ENCODE results near the gene MED26.
A peak's percentile ranks its signal among the peaks of the same experiment; 100 is the strongest.

MED26 gene

GRCh38 chr19:16585094-16585801 is 42.8 kb downstream of the MED26 start:
- TF ChIP-seq GATA3 (IDR thresholded peaks at IDR 0.05; ENCODE audit: low read depth, low read length) (no peak), GATA2 (IDR thresholded peaks at IDR 0.05; ENCODE audit: low read depth, low read length) (no peak)

- TF ChIP-seq GATA3 (IDR thresholded peaks at IDR 0.05; ENCODE audit: low read depth, low read length): no peak
- TF ChIP-seq GATA2 (IDR thresholded peaks at IDR 0.05; ENCODE audit: low read depth, low read length): no peak
Measured at GRCh38 chr19:16584248-16585093, 43.5 kb downstream of the MED26 start.

- TF ChIP-seq GATA3 (IDR thresholded peaks at IDR 0.05; ENCODE audit: low read depth, low read length) (no peak), GATA2 (IDR thresholded peaks at IDR 0.05; ENCODE audit: low read depth, low read length) (peak; percentile 71; the same call in 1 of the 2 replicates)
Measured at GRCh38 chr19:16582486-16583261, 45.3 kb downstream of the MED26 start.

DNA sequence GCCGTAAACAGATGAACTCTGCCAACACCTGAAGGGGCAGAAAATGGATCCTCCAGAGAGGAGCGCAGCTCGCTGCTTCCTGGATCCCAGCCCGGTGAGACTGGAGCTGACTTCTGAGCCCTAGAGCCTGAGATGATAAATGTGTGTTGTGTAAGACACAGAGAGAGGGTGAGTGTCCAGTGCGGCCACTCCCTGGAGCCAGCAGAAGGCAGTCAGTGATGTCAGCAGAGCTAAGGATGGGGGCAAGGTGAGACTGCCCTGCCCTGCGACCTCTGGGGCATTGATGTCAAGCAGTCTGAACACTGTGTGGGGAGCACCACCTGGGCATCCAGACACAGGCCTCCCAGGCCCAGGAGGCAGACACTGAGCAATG is 46.0 kb downstream of the MED26 start:
- TF ChIP-seq GATA3 (IDR thresholded peaks at IDR 0.05; ENCODE audit: low read depth, low read length) (no peak), GATA2 (IDR thresholded peaks at IDR 0.05; ENCODE audit: low read depth, low read length) (no peak)

DNA sequence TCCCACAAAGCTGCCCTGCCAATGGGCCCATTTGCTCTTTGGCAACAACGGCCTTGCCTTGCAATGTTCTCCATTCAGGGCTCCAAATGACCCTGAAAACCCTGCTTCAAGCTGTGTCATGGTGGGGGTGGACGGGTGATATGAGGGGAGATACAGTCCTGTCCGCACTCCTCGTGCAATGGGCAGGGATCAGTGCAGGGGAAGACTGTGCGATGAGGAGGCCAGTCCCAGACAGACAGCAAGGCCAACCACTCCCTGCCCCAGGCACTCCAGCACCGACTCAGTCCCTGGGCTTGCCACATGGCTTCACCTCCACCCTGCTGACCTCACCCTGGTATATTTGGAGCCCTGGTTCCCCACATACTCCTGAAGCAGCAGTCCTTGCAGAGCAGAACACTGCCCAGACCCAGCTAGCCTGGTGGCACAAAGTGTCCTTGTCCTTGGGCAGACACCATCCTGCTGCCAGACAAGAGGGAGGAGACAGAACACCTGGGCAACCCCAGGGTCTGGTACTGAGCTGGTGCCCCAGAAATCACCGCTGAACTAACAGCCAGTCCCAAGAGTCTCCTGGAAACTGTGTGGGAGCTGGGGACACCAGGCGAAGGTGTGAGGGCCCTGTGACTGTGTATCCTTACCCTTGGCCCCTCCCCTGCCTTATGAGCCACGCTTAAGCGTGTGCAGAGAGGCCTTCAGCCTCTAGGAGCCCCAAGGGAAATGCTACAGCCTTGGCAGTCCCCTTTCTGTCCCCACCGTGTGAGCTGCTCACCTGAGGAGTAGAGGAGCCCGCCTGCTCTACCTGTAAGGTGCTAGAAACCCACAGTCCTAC is 46.6 kb downstream of the MED26 start:
- TF ChIP-seq GATA2 (IDR thresholded peaks at IDR 0.05; ENCODE audit: low read depth, low read length) (no peak), GATA3 (IDR thresholded peaks at IDR 0.05; ENCODE audit: low read depth, low read length) (no peak)

DNA sequence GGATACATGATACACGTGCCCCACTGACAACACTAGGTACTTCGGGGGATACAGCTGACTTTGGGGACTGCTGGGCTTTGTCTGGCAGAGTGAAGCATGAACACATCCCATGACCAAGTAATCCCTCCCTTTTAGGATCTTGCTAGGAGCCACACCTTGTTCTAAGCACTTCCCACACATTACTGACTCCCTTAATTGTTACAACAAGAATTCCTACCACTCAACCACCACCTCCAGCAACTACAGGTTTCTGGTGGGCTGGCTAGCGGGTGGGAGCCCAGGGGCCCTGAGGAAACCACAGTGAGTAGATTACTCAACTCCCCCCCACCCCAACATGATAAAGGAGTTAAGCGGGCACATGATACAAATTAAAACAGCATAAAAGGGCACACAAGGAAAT is 48.6 kb downstream of the MED26 start:
- no peak for TF ChIP-seq GATA2 (IDR thresholded peaks at IDR 0.05; ENCODE audit: low read depth, low read length)
- TF ChIP-seq GATA3 (IDR thresholded peaks at IDR 0.05; ENCODE audit: low read depth, low read length): no peak

- TF ChIP-seq GATA2 (IDR thresholded peaks at IDR 0.05; ENCODE audit: low read depth, low read length) (no peak), GATA3 (IDR thresholded peaks at IDR 0.05; ENCODE audit: low read depth, low read length) (no peak)
Measured at GRCh38 chr19:16577531-16577985, 50.4 kb downstream of the MED26 start.

DNA sequence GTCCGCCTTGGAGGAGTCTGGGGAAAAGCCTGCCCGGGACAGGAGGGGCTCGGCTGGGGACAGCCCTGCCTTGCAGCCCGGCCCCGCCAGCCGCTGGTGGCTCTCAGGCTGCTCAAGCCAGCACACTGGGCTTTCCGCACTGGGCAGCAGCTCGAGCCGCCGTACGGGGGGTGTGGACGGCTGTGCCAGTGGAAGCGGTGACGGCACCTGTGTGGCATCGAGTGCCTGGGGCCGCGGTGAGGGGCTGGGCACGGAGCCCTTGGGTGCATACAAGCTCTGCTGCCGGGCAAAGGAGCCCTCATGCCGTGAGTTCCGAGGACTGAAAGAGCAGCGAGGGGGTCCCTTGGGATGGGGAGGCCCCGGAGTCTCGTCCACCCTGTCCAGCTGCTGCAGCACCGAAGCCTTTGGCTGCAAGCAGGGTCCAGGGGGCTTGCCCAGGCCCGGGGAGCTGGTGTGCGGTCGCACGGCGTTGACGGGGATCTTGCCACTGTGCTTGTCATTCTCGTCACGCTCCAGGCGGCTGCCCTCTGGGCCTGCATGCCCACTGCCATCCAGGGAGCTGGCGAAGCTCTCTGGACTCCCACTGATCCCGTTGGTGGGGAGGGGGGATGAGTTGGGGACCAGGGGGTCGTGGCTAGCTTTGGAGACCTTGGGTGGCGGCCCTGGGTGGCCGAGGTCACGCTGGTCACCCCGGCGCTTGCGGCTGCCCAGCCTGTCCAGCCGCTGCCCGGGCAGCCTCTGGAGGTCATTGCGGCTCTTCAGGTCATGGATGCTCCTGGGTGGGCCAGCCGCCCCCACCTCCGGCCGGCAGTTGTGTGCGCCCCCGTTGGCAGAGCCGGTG is 51.1 kb downstream of the MED26 start:
- TF ChIP-seq GATA3 (IDR thresholded peaks at IDR 0.05; ENCODE audit: low read depth, low read length) (no peak), GATA2 (IDR thresholded peaks at IDR 0.05; ENCODE audit: low read depth, low read length) (no peak)

DNA sequence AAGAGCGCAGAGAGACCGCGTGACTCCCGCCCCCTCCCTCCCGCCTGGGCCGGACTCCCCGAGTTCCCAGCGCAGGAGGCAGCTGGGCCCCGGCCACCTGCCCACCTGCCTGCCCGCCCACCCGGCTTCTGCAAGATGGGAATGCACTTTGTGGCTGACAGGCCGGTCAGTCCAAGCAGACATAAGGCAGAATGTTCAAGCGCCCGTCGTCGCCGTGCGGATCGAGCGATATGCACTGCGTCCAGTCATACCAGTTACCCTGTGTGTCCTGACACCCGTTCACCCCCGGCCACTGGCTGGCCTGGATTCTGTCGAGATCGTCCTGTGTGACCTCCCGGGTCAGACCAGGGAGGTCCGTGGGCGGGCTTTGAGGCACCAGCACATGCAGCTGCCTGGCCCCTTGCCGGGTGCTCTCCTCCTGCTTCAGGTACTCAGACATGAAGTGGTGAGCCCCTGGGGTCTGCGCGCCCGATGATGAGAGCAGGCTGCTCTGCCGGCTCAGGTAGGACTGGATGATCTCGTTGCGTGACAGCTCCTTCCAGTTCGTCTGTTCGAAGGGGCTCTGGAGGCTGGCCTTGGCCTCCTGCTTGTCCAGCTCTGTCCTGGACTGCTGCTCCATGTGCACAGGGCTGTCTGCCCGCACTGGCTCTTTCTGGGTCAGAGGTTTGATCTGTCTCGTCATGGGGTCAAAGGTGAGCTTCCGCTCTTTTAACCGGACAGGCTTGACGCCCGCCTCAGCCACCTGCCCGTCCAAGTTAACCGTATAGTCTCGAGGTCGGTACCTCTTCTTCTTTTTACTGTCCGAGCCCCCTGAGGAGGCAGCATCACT is 51.9 kb downstream of the MED26 start:
- no peak for TF ChIP-seq GATA2 (IDR thresholded peaks at IDR 0.05; ENCODE audit: low read depth, low read length)

DNA sequence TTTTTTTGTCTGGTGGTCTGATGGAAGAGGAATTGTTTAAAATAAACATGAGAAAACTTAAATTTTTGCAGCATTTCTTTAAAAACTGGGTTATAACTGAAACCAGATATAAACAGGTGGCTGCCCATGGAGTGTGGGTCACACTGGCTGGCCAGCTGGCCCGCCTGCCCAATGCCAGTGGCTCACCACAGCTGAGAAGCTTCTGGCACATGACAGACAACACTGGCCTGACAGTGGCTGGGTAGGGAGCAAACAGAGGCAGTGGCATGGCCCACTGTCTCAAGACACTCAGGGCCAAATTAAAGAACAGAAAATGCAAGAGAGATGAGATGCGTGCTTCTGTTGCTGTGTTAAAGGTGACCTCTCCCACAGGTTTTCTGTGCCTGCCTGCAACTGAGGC is 52.7 kb downstream of the MED26 start:
- TF ChIP-seq GATA3 (IDR thresholded peaks at IDR 0.05; ENCODE audit: low read depth, low read length) (no peak), GATA2 (IDR thresholded peaks at IDR 0.05; ENCODE audit: low read depth, low read length) (no peak)

GRCh38 chr19:16573925-16574324 is 54.1 kb downstream of the MED26 start:
- TF ChIP-seq GATA2 (IDR thresholded peaks at IDR 0.05; ENCODE audit: low read depth, low read length) (no peak), GATA3 (IDR thresholded peaks at IDR 0.05; ENCODE audit: low read depth, low read length) (no peak)

GRCh38 chr19:16573296-16573695 is 54.7 kb downstream of the MED26 start:
- TF ChIP-seq GATA2 (IDR thresholded peaks at IDR 0.05; ENCODE audit: low read depth, low read length): peak; percentile 55
- TF ChIP-seq GATA3 (IDR thresholded peaks at IDR 0.05; ENCODE audit: low read depth, low read length): no peak

Measured in SH-SY5Y (cell line).